ENCODE results near the gene KRT12. TPM values are rescaled to one million over a fixed set of nuclear protein-coding genes. Genes with fewer than 3 reads are reported as not detected.

The KRT12 gene
- total and polyA plus RNA-seq, 2 of the 4 experiments (the other 2 are of a cell fraction): not detected

- DNase-seq (no peak), ATAC-seq (ENCODE audit: low read depth) (no peak)
- Histone ChIP-seq H3K9ac (ENCODE audit: low read depth, low read length) (no peak overlapping the region), H3K4me3 (ENCODE audit: insufficient read depth, low read depth, low read length) (no peak overlapping the region), H3K36me3 (ENCODE audit: control insufficient read depth, insufficient read depth, low read length) (peaks cover 10% of the 10 kb centered on the region), H2AFZ (replicated peaks; ENCODE audit: low read length, poor library complexity) (no peak overlapping the region), H3K18ac (ENCODE audit: low read depth, low read length) (no peak overlapping the region), H2BK5ac (ENCODE audit: low read depth, low read length, poor library complexity, severe bottlenecking) (peak overlapping the region; percentile 88), H4K5ac (ENCODE audit: low read depth, low read length) (peak overlapping the region; percentile 46), H2BK15ac (ENCODE audit: low read depth, low read length) (0 out of 3 replicates have a peak overlapping the region, but pooled peaks have one; percentile 11), H3K4ac (ENCODE audit: low read depth, low read length) (peak overlapping the region; percentile 1; the same call in 1 of the 2 replicates), H3K4me1 (ENCODE audit: control insufficient read depth, insufficient read depth, low read length) (peaks cover 5% of the 10 kb centered on the region; the same call in 1 of the 2 replicates), H2BK120ac (ENCODE audit: low read depth, low read length) (no peak overlapping the region), H4K8ac (ENCODE audit: low read depth in 2 of 2, low read length in 2 of 2) (peak overlapping the region; percentile 34 to 97; a peak in 2 of 4 replicates), H3K4me2 (ENCODE audit: low read depth, low read length) (0 out of 2 replicates have a peak overlapping the region, but pooled peaks have one; percentile 10), H4K91ac (ENCODE audit: insufficient read depth, low read depth, low read length) (no peak overlapping the region), H3K27ac (ENCODE audit: insufficient read depth, low read length) (no peak overlapping the region; the same call in 1 of the 2 replicates), H3K79me1 (ENCODE audit: low read depth in 1 of 2, low read length in 2 of 2) (peaks cover 30 to 38% of the 10 kb centered on the region in 2 experiments), H3K27me3 (ENCODE audit: control insufficient read depth, insufficient read depth, low read length) (no peaks in the 10 kb centered on the region), H3K23ac (ENCODE audit: low read depth, low read length) (no peak overlapping the region), H3K9me1 (ENCODE audit: insufficient read depth, low read length) (peaks cover 3% of the 10 kb centered on the region), H3K9me3 (ENCODE audit: control insufficient read depth, insufficient read depth, low read length) (no peaks in the 10 kb centered on the region), H2AK5ac (ENCODE audit: low read depth, low read length) (peak overlapping the region; percentile 5), H3K56ac (ENCODE audit: extremely low read depth, insufficient read depth, low read length) (no peak overlapping the region), H4K20me1 (ENCODE audit: insufficient read depth, low read length) (no peaks in the 10 kb centered on the region), H3K14ac (replicated peaks; ENCODE audit: low read depth, low read length) (no peak overlapping the region), H2BK20ac (ENCODE audit: low read depth, low read length) (no peak overlapping the region), H2AK9ac (replicated peaks; ENCODE audit: low read depth, low read length, poor library complexity) (no peak overlapping the region)
- TF ChIP-seq RAD21 (IDR thresholded peaks at IDR 0.05; ENCODE audit: low read length) (no peak), RFX5 (IDR thresholded peaks at IDR 0.05; ENCODE audit: low read depth, low read length) (no peak), BHLHE40 (IDR thresholded peaks at IDR 0.05; ENCODE audit: low read depth, low read length) (no peak), CTCF (conservative IDR thresholded peaks at IDR 0.05; ENCODE audit: low read depth, low read length) (no peak), ELK1 (IDR thresholded peaks at IDR 0.05; ENCODE audit: borderline replicate concordance, low read depth, low read length) (no peak), NFE2L2 (IDR thresholded peaks at IDR 0.05; ENCODE audit: low read depth, low read length) (no peak), RCOR1 (IDR thresholded peaks at IDR 0.05; ENCODE audit: insufficient replicate concordance, low read length) (no peak), MAZ (IDR thresholded peaks at IDR 0.05; ENCODE audit: borderline replicate concordance, low read depth, low read length) (no peak), USF2 (IDR thresholded peaks at IDR 0.05; ENCODE audit: low read depth, low read length) (no peak), MXI1 (IDR thresholded peaks at IDR 0.05; ENCODE audit: borderline replicate concordance, low read depth, low read length) (no peak), CEBPB (IDR thresholded peaks at IDR 0.05; ENCODE audit: low read depth, low read length) (no peak), SMC3 (IDR thresholded peaks at IDR 0.05; ENCODE audit: low read depth, low read length) (no peak), FOS (IDR thresholded peaks at IDR 0.05; ENCODE audit: low read depth, low read length) (no peak)
- intact Hi-C loops (cut with micrococcal nuclease): no loop called here
- in situ Hi-C loops (cut with MboI; ENCODE audit: low sequenced_read_pairs): no loop called here
- ChIA-PET CTCF (no interaction called here), POLR2A (ENCODE audit: unreplicated experiment) (no interaction called here)
- BruUV-seq (replicated peaks): no TSS peak
- dilution Hi-C loops (cut with HindIII; ENCODE audit: low sequenced_read_pairs, unreplicated experiment): no loop called here
- WGBS, 2 experiments (ENCODE audit: extremely low coverage in 2 of 2, insufficient read length in 1 of 2): 74% methylated on average over 3 of the region's 9 CpGs; no CpG with 5 or more reads in 1 of the 2 experiments
These were observed 46.7 kb downstream of the KRT12 start for GRCh38 chr17:40820228-40820838.

Measured in IMR-90 (cell line).